Measurements from ENCODE around the gene CERS4. TPM values are rescaled to one million over a fixed set of nuclear protein-coding genes. Genes with fewer than 3 reads are reported as not detected.

Gene CERS4
- total RNA-seq, 1 experiment from 2014 or later = 11.6 TPM

DNA sequence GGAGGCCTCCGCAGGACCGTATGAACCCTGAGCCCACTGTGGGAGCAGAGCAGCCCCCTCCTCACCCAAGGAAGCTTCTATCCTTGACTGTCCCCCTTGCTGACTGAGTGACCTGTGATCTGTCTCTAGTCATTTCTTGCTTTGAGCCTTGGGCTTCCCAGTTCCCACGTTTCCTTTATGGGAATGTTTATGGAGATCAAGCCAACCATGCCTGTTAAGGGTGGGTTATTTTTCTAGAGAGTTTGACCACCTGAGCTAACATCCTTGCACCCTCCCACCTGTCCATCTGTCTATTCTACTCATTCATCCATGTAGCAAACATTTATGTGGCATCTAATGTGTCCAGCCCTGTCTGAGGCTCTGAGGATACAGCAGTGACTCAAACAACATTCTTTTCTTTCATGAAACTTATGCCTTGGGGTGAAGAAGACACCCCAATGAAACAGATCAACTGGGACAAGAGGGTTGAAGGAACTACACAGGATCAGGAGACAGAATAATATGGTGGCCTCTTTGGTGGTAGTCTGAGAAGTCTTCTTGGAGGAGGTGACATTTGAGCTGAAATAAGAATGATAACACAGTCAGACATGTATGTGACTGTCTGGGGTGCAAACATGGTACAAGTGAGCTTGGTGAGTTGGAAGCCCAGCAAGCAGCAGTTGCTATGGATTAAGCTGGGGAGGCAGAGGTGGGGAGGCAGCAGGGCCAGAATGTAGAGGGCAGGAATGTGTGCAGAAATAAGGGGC, 30.5 kb downstream of the CERS4 start:
- DNase-seq (ENCODE audit: low read depth, low spot score) (no peak), ATAC-seq (no peak)
- BruUV-seq (replicated peaks) = no TSS peak
- Histone ChIP-seq H3K27ac (ENCODE audit: low read length) (no peak overlapping the region), H3K4me1 (ENCODE audit: control insufficient read depth, insufficient read depth, low read length) (peaks cover 9% of the 10 kb centered on the region), H3K4me3 (ENCODE audit: low read depth in 2 of 2, low read length in 2 of 2) (no peak overlapping the region), H3K36me3 (ENCODE audit: control insufficient read depth, insufficient read depth, low read length) (no peaks in the 10 kb centered on the region), H3K9me3 (ENCODE audit: control insufficient read depth, insufficient read depth, low read depth, low read length) (no peaks in the 10 kb centered on the region), H3K27me3 (ENCODE audit: control insufficient read depth, insufficient read depth, low read length) (no peaks in the 10 kb centered on the region)
- ChIA-PET POLR2A (interaction anchor here (0.6 kb wide), 1 partner anchor 27 kb away, joined by 8 read pairs; no protein-coding TSS in a partner anchor), CTCF (no interaction called here)
- intact Hi-C loops (cut with micrococcal nuclease; ENCODE audit: unreplicated experiment) (no loop called here), in situ Hi-C loops (cut with HindIII; ENCODE audit: low pct_unique_long_range_greater_than_20kb, low sequenced_read_pairs) (no loop called here)
- no peak for TF ChIP-seq TCF7L2 (IDR thresholded peaks at IDR 0.05; ENCODE audit: low read depth, low read length)
- no peak for TF ChIP-seq POLR2AphosphoS5 (IDR thresholded peaks at IDR 0.05; ENCODE audit: low read depth, low read length)
- TF ChIP-seq, protein P1, sequence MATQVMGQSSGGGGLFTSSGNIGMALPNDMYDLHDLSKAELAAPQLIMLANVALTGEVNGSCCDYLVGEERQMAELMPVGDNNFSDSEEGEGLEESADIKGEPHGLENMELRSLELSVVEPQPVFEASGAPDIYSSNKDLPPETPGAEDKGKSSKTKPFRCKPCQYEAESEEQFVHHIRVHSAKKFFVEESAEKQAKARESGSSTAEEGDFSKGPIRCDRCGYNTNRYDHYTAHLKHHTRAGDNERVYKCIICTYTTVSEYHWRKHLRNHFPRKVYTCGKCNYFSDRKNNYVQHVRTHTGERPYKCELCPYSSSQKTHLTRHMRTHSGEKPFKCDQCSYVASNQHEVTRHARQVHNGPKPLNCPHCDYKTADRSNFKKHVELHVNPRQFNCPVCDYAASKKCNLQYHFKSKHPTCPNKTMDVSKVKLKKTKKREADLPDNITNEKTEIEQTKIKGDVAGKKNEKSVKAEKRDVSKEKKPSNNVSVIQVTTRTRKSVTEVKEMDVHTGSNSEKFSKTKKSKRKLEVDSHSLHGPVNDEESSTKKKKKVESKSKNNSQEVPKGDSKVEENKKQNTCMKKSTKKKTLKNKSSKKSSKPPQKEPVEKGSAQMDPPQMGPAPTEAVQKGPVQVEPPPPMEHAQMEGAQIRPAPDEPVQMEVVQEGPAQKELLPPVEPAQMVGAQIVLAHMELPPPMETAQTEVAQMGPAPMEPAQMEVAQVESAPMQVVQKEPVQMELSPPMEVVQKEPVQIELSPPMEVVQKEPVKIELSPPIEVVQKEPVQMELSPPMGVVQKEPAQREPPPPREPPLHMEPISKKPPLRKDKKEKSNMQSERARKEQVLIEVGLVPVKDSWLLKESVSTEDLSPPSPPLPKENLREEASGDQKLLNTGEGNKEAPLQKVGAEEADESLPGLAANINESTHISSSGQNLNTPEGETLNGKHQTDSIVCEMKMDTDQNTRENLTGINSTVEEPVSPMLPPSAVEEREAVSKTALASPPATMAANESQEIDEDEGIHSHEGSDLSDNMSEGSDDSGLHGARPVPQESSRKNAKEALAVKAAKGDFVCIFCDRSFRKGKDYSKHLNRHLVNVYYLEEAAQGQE (IDR thresholded peaks at IDR 0.05; ENCODE audit: insufficient read depth in 1 of 2, low read depth in 2 of 2, low read length in 1 of 2) = no peak
- no peak for TF ChIP-seq SIN3A (IDR thresholded peaks at IDR 0.05; ENCODE audit: borderline replicate concordance, insufficient read depth, low read depth, low read length)
- TF ChIP-seq, protein P2, sequence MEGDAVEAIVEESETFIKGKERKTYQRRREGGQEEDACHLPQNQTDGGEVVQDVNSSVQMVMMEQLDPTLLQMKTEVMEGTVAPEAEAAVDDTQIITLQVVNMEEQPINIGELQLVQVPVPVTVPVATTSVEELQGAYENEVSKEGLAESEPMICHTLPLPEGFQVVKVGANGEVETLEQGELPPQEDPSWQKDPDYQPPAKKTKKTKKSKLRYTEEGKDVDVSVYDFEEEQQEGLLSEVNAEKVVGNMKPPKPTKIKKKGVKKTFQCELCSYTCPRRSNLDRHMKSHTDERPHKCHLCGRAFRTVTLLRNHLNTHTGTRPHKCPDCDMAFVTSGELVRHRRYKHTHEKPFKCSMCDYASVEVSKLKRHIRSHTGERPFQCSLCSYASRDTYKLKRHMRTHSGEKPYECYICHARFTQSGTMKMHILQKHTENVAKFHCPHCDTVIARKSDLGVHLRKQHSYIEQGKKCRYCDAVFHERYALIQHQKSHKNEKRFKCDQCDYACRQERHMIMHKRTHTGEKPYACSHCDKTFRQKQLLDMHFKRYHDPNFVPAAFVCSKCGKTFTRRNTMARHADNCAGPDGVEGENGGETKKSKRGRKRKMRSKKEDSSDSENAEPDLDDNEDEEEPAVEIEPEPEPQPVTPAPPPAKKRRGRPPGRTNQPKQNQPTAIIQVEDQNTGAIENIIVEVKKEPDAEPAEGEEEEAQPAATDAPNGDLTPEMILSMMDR (IDR thresholded peaks at IDR 0.05) = no peak

DNA sequence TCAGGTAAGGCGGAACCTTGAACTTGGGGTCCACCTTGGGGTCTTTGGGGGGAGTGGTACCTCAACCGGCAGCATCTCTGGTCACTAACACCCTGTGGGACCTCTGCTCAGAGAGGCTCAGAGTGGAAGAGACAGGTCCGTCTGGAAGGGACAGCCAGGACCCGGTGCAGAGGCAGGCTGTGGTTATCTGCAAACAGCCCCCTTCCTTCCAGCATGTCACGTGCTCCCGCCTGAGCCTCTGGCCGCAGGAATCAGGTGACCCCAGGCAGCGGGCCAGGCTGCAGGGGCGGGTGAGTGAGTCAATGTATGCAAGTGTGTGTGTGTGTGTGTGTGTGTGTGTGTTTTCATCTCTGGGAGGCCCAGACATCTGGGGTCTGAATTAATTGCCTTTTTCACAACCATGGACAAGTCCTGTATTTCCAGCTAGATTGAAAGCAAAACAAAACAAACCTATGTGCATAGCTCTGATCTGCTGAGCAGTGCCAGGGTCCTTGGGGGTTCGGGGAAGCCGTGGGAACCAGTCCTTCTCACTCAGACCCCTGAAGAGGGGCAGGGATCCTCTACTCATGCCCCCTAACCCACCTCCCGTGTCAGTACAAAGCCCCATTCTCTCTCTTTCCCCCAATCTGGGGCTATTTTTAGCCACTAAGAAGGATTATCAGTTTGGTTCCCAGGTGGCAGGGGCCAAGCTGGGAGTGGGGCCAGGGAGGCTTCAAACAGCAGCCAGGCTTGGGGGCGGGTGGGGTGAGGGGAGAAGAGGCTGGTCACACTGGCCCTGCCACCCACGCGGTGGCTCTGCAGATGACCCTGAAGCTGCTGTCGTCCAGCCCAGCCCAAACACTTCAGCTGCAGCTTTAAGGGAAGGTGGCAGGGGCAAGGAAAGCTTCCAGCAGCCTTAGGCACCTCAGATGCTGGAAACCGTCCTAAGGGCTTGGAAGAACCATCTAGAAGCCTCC, 31.4 kb downstream of the CERS4 start:
- ATAC-seq = peak; percentile 72
- in situ Hi-C loops (cut with HindIII; ENCODE audit: low pct_unique_long_range_greater_than_20kb, low sequenced_read_pairs) (no loop called here), intact Hi-C loops (cut with micrococcal nuclease; ENCODE audit: unreplicated experiment) (no loop called here)
- BruUV-seq (replicated peaks) = no TSS peak
- POLR2A ChIA-PET = interaction anchor here (0.6 kb wide), 1 partner anchor 26 kb away, joined by 8 read pairs; no protein-coding TSS in a partner anchor
- TF ChIP-seq POLR2AphosphoS5 (IDR thresholded peaks at IDR 0.05; ENCODE audit: low read depth, low read length) (no peak), SIN3A (IDR thresholded peaks at IDR 0.05; ENCODE audit: borderline replicate concordance, insufficient read depth, low read depth, low read length) (no peak), TCF7L2 (IDR thresholded peaks at IDR 0.05; ENCODE audit: low read depth, low read length) (no peak)
- TF ChIP-seq, protein P1 (IDR thresholded peaks at IDR 0.05; ENCODE audit: insufficient read depth in 1 of 2, low read depth in 2 of 2, low read length in 1 of 2) = no peak
- TF ChIP-seq, protein P2 (IDR thresholded peaks at IDR 0.05) = no peak
- H3K36me3 ChIP-seq (ENCODE audit: control insufficient read depth, insufficient read depth, low read length) = no peaks in the 10 kb centered on the region
- H3K4me3 ChIP-seq (ENCODE audit: low read depth in 2 of 2, low read length in 2 of 2) = peak overlapping the region in 1 of 2 experiments; percentile 11; a peak in 1 of 4 replicates
- no peak for DNase-seq (ENCODE audit: low read depth, low spot score)
- H3K9me3 ChIP-seq (ENCODE audit: control insufficient read depth, insufficient read depth, low read depth, low read length) = no peaks in the 10 kb centered on the region
- no peak overlapping the region for H3K27ac ChIP-seq (ENCODE audit: low read length)
- H3K27me3 ChIP-seq (ENCODE audit: control insufficient read depth, insufficient read depth, low read length) = no peaks in the 10 kb centered on the region
- CTCF ChIA-PET = interaction anchor here (0.6 to 0.7 kb wide), 3 partner anchors 14 to 1138 kb away, joined by 4 to 5 read pairs (median 5); no protein-coding TSS in a partner anchor
- peaks cover 9% of the 10 kb centered on the region for H3K4me1 ChIP-seq (ENCODE audit: control insufficient read depth, insufficient read depth, low read length)
